K562 (cell line): ENCODE data around the gene ALOXE3. TPM values are rescaled to one million over a fixed set of nuclear protein-coding genes. Genes with fewer than 3 reads are reported as not detected.

Experiments
- CTBP1 ChIP-seq: fragments of 450-650 bp; IDR thresholded peaks from 2 replicates; pipeline ENCODE4 v1.6.1; 2016; ENCODE audit warnings: borderline replicate concordance
- GATAD2B ChIP-seq: fragments of 450-650 bp; IDR thresholded peaks from 2 replicates; pipeline ENCODE4 v1.6.1; 2017; ENCODE audit warnings: mild to moderate bottlenecking, borderline replicate concordance
- NCOA1 ChIP-seq: fragments of 450-650 bp; IDR thresholded peaks from 2 replicates; pipeline ENCODE4 v1.6.1; 2016; ENCODE audit warnings: low read depth
- NCOA6 ChIP-seq: fragments of 450-650 bp; IDR thresholded peaks from 2 replicates; pipeline ENCODE4 v1.6.1; 2017; ENCODE audit warnings: mild to moderate bottlenecking
- NCOR1 ChIP-seq: fragments of 450-650 bp; IDR thresholded peaks from 2 replicates; pipeline ENCODE4 v1.6.1; 2016; ENCODE audit warnings: mild to moderate bottlenecking, moderate library complexity
- NFYB ChIP-seq: IDR thresholded peaks from 2 replicates; pipeline ENCODE4 v1.6.1; 2011; ENCODE audit warnings: mild to moderate bottlenecking, moderate library complexity; ENCODE audit not compliant: insufficient read length; ENCODE audit errors: extremely low read depth
- NR4A1 ChIP-seq, 2 experiments: fragments of 250-450 bp in 1 of 2; fragments of 450-650 bp in 1 of 2; sonication (Bioruptor Pico) in 1 of 2; IDR thresholded peaks; 2 replicates each; pipeline versions ENCODE4 v1.4.0 to v1.6.1; 2016 to 2020; ENCODE audit warnings: mild to moderate bottlenecking in 2 of 2, missing compliant biosample characterization in 1 of 2, missing genetic modification characterization in 1 of 2, moderate library complexity in 1 of 2
- RBM15 ChIP-seq: fragments of 200-400 bp; formaldehyde crosslinking; IDR thresholded peaks from 2 replicates; pipeline ENCODE4 v1.6.1; 2018; ENCODE audit warnings: mild to moderate bottlenecking, low read length, moderate library complexity; ENCODE audit not compliant: insufficient read depth
- SP1 ChIP-seq: sonication (generic); formaldehyde crosslinking; IDR thresholded peaks from 2 replicates; pipeline ENCODE4 v1.8.1; 2022; ENCODE audit warnings: mild to moderate bottlenecking, missing genetic modification reagents
- SREBF2 ChIP-seq: sonication (generic); formaldehyde crosslinking; IDR thresholded peaks from 2 replicates; pipeline ENCODE4 v1.4.0; 2020; ENCODE audit warnings: mild to moderate bottlenecking, missing genetic modification reagents
- ZNF124 ChIP-seq: sonication (generic); formaldehyde crosslinking; IDR thresholded peaks from 2 replicates; pipeline ENCODE4 v1.8.1; 2022; ENCODE audit warnings: missing genetic modification reagents
- ZNF354B ChIP-seq: fragments of 250-450 bp; sonication (Bioruptor Pico); IDR thresholded peaks from 2 replicates; pipeline ENCODE4 v1.4.0; 2020
- polyA plus RNA-seq, 8 experiments: library from polyadenylated mRNA; depleted of rRNA in 4 of 8; stranded (reverse) in 5 of 8; unstranded in 3 of 8; fragments of >200 nt; fragmentation: Nextera tagmentation in 2 of 8; fragmentation: Illumina TruSeq in 1 of 8; extraction: Ambion mirVana in 2 of 8; extraction: Trizol in 1 of 8; gene quantifications; 2 replicates each; pipeline versions ENCODE4 v1.2.1 to v1.2.3, GENCODE V29; 2011 to 2014; ENCODE audit warnings: inconsistent platforms in 1 of 8, missing spikeins in 1 of 8
- total RNA-seq, 7 experiments: library from RNA; depleted of rRNA in 6 of 7; stranded (reverse); fragments of >200 nt in 6 of 7; fragmentation: Illumina TruSeq in 2 of 7; extraction: Trizol in 2 of 7; gene quantifications; 2 replicates each; pipeline versions ENCODE4 v1.2.1 to v1.2.3, GENCODE V29; 2011 to 2021; ENCODE audit warnings: low replicate concordance in 1 of 7
- TF ChIP-seq, protein P1 (sequence below): fragments of 450-650 bp; formaldehyde crosslinking; IDR thresholded peaks from 2 replicates; pipeline ENCODE4 v1.4.0; 2020; ENCODE audit warnings: mild to moderate bottlenecking, moderate library complexity
- TF ChIP-seq, protein P2 (sequence below): fragments of 200-800 bp; sonication (Bioruptor generic); IDR thresholded peaks from 2 replicates; pipeline ENCODE4 v1.6.1; 2016; ENCODE audit warnings: missing genetic modification characterization, missing compliant biosample characterization
- TF ChIP-seq, protein P3 (sequence below): fragments of 450-650 bp; IDR thresholded peaks from 2 replicates; pipeline ENCODE4 v1.6.1; 2016
- TF ChIP-seq, protein P4 (sequence below): IDR thresholded peaks from 3 replicates; pipeline ENCODE4 v1.6.1; 2011; ENCODE audit warnings: borderline replicate concordance, mild to moderate bottlenecking, moderate library complexity; ENCODE audit not compliant: insufficient read length; ENCODE audit errors: extremely low read depth
- TF ChIP-seq, protein P5 (sequence below): sonication (generic); formaldehyde crosslinking; IDR thresholded peaks from 2 replicates; pipeline ENCODE4 v1.9.0; 2022; ENCODE audit warnings: mild to moderate bottlenecking, missing genetic modification reagents

Gene ALOXE3
- total and polyA plus RNA-seq, 9 of the 15 experiments (the other 6 are each of a cell fraction or from before 2014, with no cell fraction given) = 0.04 TPM; not detected in 8

DNA sequence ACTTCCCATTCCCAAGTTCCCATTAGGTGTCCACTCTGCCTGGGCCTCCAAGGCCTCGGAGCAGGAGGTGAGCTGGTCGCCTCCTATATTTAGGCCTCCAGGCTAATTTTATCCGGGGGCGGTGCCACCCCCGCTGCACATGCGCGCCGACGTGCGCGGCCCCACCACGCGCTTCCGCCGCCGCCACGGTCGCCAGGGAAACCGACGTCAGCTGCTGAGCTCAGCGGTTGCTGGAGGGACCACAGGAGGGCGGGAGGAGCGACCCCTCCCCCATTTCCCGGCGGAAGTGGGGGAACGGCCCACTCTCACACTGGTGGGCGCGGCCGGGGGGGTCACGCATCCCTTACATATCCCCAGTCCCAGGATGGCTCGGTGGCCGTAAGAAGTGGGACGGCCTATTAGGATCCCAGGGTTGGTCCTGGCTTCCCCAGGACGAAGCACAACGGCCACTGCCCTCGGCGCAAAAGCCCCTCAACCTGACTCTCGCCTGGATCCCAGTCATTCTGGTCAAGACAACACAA, 32.9 kb upstream of the ALOXE3 start (continued):
- TF ChIP-seq, protein P1, sequence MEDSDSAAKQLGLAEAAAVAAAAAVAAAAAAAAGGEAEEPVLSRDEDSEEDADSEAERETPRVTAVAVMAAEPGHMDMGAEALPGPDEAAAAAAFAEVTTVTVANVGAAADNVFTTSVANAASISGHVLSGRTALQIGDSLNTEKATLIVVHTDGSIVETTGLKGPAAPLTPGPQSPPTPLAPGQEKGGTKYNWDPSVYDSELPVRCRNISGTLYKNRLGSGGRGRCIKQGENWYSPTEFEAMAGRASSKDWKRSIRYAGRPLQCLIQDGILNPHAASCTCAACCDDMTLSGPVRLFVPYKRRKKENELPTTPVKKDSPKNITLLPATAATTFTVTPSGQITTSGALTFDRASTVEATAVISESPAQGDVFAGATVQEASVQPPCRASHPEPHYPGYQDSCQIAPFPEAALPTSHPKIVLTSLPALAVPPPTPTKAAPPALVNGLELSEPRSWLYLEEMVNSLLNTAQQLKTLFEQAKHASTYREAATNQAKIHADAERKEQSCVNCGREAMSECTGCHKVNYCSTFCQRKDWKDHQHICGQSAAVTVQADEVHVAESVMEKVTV = no peak
- no peak for TF ChIP-seq ZNF124
- TF ChIP-seq, protein P2, sequence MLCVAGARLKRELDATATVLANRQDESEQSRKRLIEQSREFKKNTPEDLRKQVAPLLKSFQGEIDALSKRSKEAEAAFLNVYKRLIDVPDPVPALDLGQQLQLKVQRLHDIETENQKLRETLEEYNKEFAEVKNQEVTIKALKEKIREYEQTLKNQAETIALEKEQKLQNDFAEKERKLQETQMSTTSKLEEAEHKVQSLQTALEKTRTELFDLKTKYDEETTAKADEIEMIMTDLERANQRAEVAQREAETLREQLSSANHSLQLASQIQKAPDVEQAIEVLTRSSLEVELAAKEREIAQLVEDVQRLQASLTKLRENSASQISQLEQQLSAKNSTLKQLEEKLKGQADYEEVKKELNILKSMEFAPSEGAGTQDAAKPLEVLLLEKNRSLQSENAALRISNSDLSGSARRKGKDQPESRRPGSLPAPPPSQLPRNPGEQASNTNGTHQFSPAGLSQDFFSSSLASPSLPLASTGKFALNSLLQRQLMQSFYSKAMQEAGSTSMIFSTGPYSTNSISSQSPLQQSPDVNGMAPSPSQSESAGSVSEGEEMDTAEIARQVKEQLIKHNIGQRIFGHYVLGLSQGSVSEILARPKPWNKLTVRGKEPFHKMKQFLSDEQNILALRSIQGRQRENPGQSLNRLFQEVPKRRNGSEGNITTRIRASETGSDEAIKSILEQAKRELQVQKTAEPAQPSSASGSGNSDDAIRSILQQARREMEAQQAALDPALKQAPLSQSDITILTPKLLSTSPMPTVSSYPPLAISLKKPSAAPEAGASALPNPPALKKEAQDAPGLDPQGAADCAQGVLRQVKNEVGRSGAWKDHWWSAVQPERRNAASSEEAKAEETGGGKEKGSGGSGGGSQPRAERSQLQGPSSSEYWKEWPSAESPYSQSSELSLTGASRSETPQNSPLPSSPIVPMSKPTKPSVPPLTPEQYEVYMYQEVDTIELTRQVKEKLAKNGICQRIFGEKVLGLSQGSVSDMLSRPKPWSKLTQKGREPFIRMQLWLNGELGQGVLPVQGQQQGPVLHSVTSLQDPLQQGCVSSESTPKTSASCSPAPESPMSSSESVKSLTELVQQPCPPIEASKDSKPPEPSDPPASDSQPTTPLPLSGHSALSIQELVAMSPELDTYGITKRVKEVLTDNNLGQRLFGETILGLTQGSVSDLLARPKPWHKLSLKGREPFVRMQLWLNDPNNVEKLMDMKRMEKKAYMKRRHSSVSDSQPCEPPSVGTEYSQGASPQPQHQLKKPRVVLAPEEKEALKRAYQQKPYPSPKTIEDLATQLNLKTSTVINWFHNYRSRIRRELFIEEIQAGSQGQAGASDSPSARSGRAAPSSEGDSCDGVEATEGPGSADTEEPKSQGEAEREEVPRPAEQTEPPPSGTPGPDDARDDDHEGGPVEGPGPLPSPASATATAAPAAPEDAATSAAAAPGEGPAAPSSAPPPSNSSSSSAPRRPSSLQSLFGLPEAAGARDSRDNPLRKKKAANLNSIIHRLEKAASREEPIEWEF (CRISPR knock-in tag) = no peak
- no peak for TF ChIP-seq RBM15
- TF ChIP-seq NR4A1 (CRISPR knock-in tag; IDR thresholded peaks at IDR 0.05) = no peak
- TF ChIP-seq NR4A1 (tag; IDR thresholded peaks at IDR 0.05) = no peak
- TF ChIP-seq SP1 (CRISPR knock-in tag) = no peak
- TF ChIP-seq, protein P3, sequence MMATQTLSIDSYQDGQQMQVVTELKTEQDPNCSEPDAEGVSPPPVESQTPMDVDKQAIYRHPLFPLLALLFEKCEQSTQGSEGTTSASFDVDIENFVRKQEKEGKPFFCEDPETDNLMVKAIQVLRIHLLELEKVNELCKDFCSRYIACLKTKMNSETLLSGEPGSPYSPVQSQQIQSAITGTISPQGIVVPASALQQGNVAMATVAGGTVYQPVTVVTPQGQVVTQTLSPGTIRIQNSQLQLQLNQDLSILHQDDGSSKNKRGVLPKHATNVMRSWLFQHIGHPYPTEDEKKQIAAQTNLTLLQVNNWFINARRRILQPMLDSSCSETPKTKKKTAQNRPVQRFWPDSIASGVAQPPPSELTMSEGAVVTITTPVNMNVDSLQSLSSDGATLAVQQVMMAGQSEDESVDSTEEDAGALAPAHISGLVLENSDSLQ = no peak
- no peak for TF ChIP-seq GATAD2B
- TF ChIP-seq CTBP1 = no peak
- TF ChIP-seq NCOR1 = no peak
- TF ChIP-seq ZNF354B (CRISPR knock-in tag) = no peak
- TF ChIP-seq NFYB = no peak
- TF ChIP-seq, protein P4, sequence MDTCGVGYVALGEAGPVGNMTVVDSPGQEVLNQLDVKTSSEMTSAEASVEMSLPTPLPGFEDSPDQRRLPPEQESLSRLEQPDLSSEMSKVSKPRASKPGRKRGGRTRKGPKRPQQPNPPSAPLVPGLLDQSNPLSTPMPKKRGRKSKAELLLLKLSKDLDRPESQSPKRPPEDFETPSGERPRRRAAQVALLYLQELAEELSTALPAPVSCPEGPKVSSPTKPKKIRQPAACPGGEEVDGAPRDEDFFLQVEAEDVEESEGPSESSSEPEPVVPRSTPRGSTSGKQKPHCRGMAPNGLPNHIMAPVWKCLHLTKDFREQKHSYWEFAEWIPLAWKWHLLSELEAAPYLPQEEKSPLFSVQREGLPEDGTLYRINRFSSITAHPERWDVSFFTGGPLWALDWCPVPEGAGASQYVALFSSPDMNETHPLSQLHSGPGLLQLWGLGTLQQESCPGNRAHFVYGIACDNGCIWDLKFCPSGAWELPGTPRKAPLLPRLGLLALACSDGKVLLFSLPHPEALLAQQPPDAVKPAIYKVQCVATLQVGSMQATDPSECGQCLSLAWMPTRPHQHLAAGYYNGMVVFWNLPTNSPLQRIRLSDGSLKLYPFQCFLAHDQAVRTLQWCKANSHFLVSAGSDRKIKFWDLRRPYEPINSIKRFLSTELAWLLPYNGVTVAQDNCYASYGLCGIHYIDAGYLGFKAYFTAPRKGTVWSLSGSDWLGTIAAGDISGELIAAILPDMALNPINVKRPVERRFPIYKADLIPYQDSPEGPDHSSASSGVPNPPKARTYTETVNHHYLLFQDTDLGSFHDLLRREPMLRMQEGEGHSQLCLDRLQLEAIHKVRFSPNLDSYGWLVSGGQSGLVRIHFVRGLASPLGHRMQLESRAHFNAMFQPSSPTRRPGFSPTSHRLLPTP = no peak
- TF ChIP-seq NCOA1 = no peak
- no peak for TF ChIP-seq SREBF2
- TF ChIP-seq, protein P5, sequence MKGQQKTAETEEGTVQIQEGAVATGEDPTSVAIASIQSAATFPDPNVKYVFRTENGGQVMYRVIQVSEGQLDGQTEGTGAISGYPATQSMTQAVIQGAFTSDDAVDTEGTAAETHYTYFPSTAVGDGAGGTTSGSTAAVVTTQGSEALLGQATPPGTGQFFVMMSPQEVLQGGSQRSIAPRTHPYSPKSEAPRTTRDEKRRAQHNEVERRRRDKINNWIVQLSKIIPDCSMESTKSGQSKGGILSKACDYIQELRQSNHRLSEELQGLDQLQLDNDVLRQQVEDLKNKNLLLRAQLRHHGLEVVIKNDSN (CRISPR knock-in tag) = peak; percentile 45
- no peak for TF ChIP-seq NCOA6
